HG02610 (cell line): Measurements from ENCODE around the gene HTR4.

Experiments used
- ATAC-seq: cut with Tn5 transposase; IDR thresholded peaks from one replicate; pipeline ENCODE4 v1.9.1; 2021; ENCODE audit warnings: mild to moderate bottlenecking, moderate library complexity; ENCODE audit not compliant: unreplicated experiment

HTR4 gene

DNA sequence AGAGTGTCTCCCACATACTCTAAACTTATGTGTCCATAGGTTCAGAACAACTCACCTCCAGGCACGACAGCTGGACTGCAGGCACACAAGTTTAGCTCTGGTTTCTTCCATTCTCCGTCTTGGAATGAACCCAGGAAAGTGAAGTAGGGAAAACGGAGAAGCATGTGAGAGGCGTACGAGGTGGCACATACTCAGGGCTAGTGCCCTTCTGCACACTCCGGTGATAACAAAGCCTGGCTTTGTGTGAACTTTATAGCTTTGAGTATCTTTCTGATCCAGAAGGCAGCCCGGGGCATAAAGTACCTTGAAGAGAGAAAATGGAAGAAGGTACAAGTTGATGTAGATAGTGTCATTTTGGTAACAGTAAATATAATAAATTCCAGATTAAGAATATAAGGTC, 11.1 kb upstream of the HTR4 start:
- no peak for ATAC-seq

DNA sequence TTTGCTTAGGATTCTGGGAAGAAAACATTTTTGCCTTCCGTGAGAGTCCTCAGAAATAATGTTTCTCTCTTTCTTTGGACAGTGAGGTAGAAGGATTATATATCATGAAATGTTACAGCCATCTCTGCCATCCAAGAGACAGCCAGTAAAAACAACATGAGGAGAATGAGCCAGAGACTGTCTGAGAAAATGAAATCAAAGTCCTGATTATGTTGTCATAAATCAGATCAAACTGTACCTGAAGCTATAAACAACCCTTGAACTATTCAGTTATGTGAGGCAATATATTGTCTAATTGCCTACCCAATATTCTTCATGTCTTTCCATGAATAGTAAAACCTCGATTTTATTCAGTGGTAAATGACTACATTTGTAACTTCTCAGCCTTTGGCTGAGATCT, 9.2 kb upstream of the HTR4 start:
- ATAC-seq, result no peak

DNA sequence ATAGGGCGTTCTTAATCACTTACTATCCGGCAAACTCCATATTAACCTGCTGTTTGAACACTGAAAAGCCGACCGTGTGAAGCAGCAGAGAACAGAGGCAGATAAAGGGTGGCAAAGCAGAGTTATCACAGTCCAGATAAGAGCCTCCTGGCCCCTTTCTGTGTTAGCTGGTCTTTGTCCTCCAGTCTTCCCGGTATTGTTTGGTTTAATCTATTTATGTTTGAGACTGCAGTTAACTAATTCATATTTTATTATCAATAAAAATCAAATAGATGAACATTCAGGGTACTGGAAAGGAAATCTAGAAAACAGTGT, 6.0 kb upstream of the HTR4 start:
- ATAC-seq, result no peak

DNA sequence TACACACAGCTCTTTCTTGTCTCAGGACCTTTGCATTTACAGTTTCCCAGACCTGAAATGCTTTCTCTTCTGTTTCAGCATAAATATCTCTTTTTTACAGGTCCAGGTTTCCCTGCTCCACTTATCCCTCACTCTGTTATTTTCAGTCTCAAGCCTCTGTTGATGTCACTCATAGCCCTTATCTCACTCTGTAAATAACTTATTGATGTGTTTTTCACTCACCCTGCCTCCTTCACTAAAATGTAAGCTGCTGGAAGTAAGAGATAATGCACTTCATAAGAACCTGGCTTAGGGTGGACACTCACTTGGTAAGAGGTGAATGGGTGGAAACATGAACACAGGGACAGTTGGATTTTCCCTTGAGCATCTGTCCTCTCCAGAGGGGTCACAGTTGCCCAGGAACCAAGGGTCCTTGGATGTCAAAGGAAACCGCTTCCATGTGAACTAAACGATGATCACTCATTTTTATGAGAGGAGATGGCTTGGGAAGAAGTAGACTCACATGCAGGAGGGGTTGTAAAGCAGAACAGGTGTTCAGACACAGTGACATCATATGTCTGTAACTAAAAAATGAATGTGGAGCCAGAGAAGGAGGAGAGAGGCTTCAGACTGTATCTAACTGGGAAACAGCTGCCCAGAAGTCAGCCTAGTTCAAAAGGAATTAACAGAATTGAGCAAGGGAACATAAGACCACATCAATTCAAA, 5.5 kb upstream of the HTR4 start:
- no peak for ATAC-seq

DNA sequence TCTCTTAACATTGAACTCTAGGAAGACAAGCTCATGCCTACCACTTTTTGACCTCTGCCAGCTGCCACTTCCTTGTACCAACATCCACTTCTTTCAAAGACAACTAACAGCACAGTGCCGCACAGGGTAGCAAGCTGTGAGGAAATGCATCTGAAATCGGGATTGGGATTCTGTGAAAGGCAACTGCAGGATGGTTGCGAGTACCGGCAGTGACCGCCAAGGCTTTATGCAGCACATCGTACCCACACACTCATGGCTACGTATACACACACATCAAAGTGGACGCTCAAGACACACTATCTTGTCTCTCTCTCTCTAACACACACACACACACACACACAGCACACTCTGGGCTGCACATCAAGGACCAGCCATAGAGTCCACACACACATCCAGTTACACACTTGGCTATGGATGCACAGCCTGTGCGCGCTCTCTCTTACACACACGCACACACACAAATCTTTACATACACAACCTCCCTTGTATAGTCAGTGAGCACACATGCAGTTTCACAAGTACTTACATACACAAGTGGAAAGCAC, 964 bp downstream of the HTR4 start:
- no peak for ATAC-seq

DNA sequence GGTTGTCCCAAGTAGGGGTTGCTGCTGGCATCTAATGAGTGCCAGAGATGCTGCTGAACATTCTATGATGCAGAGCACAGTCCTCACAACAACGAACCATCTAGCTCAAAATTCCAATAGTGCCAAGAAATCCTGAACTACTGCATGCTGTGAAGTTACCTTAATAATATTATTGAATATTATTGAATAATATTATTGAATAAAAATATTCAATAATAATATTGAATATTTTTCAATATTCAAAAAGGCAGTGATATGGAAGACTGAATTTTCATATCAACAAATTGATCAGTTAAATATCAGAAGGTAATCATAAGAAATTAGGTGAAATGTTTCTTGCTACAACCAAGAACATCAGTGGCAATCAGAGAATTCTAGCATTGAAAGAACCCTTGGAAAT, 2.8 kb downstream of the HTR4 start:
- ATAC-seq, result no peak

DNA sequence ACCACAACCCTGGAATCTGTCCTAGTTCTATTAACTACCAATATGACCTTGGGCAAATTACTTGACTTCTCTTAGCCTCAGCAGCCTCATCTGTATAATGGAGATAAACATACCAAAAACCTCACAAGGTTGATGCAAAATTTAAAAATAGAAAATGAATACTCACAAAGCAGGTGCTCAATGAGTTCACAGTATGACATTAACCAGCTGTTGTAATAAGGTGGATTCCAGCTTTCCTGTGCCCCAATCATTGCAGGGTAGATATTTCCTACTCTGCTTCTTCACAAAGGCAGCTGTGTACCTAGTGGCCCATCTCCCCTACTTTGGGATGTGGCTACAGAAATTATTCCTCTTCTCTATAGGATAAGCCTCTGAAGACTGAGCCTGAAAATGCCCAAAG, 8.8 kb downstream of the HTR4 start:
- ATAC-seq, result no peak

DNA sequence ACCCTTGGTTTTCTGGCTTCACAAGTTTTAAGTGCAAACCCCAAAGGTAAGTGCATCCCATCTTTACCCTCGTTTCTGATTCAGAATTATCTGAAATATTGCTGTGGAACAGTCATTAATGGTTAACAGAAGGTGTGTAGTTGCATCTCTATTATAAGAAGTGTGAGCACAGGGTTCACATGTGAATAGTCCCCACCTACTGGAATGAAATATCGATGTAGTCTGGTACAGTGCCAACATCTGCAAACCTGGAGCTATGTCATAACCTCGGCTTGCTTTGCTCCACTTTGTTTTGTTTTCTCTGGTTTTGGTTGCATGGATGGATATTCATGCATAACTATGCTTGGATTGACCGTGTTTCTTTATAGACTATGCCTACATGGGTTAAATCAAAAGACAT, 12.6 kb downstream of the HTR4 start:
- ATAC-seq, result no peak

DNA sequence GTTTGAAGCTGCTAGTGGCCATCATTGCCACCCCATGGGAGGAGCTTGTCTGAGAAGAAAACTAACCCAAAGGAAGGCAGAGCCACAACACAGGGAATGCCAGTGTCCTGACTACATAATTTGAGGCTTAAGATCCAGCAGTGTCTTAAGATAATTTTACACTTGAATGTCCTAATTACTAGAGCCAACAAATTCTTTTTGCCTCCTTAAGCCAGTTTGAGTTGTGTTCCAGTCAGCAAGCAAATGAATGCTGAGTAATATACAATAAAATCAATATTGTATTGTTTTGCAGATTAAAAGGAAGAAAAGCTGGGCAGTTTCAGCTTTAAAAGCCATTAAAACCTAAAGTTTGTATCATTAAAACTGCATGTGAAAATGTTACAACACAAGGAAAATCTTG, 13.9 kb downstream of the HTR4 start:
- no peak for ATAC-seq

DNA sequence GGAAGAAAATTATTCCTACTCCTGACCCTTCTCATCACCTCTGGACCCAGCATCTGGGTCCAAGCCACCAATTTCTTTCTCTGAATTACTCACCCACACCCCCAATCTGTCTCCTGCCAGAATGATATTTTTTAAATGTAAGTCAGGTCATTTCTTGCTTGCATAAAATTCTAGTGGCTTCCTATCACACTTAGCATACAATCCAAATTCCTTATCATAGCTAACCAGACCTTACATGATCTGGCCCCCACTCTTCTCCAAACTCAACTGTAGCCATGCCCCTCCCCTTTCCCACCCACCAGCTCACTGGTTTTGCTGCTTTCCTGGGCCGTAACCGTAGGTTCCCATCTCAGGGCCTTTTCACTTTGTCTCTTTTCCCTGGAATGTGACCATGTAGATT, 15.2 kb downstream of the HTR4 start:
- no peak for ATAC-seq

DNA sequence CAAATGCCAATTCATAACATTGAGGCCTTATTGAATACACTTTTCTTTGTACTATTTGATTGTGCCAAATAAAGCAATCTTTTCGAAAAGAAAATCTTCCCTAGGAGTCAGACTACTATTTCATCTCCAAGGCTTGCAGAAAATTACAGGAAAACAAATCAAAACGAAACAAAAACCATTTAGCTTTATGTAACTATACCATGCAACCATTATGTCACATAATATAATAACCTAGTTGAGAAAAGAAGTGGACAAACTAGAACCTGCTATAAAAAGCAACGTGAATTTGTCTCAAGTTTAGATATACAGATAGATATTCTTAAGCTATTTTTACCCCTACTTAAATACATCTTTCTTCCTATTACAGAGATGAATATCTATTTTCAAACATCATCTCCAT, 18.0 kb downstream of the HTR4 start:
- ATAC-seq, result no peak

DNA sequence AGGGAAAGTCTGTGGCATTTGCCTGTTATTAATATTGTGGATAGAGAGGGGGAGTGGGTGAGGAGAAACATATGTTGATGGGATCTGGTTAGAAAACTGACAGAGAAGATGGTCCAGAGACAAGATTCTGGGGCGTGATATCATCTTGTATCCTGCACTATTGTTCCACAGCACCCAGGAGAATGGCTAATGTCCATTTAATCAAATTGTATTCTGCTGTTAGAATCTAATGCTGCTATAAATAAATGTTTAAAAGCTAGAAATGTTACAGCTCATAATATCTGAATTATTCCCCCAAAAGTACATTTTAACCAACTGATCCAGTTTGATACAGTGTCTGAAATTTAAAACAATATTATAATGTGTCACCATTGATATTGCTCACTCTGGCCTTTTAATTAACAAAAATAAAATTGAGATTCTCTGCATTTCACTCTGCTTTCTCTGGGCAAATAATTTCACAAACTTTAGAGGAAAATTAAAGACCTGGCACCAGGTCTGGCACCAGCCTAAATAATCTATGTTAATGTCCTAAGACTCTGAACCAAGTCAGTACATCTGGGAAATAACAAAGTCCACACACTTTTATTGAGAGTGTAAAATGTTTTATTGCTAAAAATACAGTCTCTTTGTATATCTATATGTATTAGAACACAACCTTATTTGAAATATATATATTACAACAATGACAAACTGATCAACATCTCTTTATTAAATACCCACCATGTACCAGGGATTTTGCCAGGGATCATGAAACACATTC, 18.8 kb downstream of the HTR4 start:
- ATAC-seq, result no peak

DNA sequence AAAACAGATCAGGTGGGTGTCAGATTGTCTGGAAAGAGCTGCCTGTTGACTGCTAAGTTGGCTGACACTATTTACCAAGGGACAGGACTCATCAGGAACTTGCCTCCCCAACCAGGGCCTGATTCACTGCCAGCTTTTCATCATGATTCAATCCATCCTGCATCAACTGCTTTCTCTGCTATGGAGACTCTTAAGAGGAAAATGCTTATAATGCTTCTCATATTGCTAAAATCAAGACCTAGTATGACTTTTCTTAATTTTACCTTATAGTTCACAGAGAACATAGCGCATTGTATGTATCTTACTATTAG, 21.3 kb downstream of the HTR4 start:
- ATAC-seq, result no peak

DNA sequence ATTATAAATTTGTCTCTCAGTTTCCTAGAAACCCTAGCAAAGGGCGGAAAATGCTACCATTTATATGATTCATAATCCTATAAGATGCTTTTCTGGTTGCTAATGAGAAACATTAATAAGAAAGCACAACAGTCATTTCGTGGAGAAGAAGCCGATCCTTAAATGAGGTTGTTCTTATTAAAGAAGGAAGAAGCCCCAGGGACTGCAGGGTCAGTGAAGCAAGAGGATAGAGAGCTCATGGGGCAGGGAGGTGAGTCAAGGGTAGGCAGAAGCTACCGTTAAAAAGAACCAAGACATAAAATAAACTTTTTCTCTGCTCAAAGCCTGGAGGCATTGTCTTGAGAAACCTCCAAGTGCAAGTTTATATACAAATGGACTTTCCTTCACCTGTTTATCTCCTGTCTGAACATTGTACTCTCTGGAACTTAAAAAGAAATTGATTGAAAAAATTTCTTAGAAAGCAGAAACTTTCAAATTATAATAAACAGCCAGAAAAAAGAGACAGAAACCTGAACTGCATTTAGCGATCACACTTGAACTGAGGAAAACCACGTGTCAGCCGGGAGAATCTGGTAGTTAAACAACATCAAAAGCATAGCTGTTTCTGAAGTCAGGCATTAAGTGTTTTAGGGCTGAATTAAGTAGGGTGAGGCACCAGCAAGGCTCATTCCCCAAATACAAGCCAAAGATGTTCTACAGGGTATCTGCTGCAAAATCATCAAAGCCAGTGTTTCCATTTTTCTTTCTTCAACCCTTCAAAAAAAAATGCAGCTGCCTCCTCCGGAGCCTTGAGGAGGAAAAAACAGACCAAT, 21.9 kb downstream of the HTR4 start:
- ATAC-seq, result no peak

DNA sequence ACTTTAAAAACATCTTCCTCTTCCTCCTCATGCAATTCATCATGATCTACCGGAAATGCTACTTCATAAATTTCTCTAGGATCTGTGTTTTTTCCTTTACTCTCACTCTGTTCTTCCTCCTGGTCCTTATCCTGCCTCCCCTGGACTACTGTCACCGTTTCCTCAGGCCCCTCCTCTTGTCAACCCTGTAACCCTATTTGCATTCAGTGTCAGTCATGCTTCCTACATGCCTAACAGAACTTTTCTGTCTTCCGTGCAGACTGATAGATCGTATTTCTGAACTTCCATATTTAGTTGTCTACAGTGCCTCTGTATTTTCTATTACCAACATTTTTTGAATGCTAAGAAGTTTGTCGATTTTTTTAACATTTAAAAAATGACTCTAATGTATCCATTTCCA, 27.3 kb downstream of the HTR4 start:
- no peak for ATAC-seq

DNA sequence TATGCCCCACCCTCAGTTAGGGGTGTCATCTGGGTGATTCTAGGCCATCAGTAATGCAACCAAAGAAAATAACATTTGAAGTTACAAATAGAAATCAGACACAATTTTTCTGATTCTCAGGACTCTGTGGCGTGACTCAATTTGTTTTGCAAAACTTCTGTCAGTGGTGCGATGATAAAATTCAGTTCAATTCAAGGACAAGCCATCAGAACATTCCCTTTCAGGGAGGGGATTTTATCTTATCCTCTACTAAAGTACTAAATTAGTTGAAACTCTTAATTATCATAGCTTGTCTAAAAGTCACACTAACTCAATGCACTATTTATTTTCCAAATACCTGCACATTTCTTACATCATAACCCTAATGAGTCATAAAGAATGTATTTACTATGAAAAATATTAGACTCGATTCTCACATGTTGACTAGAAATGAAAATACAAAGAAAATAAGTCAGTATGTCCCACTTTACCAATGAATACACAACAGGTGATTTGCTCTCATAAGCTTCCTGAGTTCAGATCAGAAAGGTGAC, 28.2 kb downstream of the HTR4 start:
- no peak for ATAC-seq

DNA sequence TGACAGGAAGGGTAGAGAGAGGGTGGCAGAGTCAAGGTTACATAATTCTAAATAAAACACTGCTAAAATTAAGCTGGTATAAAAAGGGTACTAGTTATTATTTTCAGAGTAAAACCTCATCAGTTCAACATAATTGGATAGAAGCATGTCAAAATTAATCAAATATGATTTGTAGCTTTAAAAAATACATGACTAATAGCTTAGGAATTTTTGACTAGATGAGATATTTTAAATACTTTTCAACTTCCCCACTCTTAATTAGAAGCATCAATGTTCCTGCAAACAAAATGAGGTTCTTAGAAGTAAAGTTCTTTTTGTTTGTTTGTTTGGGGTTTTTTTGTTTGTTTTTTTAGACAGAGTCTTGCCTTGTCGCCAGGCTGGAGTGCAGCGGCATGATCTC, 29.1 kb downstream of the HTR4 start:
- ATAC-seq, result no peak

DNA sequence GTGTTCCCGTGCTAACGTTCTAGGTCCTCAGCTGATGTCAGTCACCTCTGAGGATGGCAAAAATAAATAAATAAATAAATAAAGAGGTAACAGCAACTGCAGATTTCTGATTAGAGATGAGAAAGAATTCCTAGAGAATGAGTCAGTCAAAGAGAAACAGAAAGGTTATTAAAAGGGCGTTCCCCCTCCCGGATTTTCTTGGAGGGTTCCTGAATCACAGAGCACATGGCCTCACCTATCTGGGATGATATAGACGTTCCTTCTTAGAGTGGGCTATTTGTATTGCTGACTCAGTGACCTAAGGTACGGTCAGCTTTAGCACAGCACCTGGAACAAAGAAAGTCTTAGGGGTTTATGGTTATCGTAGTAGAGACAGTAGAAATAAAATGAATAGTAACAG, 30.6 kb downstream of the HTR4 start:
- no peak for ATAC-seq

DNA sequence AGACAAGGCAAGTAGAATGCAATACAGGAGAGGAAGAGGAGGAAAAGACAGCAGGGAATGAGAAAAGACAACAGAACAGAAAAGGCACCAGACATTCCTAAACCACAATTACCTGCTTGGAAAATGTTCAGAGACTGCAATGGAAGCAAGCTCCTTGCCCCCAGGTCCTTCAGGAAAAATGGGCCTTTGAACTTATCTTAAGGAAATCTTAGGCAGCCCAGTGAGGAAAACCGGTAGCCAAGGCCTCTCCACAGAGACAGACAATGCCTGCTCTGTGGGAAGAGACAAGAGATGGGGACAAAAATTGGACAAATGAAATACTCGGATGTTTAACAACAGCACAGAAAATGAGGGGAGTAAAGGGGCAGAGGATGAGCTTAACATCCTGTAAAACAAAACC, 31.2 kb downstream of the HTR4 start:
- ATAC-seq, result no peak

DNA sequence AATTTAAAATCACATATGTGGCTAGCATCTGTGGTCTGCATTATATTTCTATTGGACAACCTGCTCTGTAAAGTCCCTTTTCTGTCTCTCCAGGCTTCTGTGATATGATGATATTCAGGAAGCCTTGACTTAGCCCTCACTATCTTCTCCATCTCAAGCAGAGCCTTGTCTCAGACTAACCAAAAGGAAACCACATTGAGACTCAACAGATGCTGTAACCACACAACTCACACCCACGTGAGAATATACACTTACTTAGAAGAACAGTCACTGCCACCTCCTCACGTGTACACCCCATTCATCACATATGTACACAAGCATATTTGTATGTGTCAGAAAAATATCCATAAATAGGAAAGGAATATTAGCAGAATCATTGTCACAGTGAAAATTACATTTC, 33.6 kb downstream of the HTR4 start:
- ATAC-seq, result peak; percentile 74

DNA sequence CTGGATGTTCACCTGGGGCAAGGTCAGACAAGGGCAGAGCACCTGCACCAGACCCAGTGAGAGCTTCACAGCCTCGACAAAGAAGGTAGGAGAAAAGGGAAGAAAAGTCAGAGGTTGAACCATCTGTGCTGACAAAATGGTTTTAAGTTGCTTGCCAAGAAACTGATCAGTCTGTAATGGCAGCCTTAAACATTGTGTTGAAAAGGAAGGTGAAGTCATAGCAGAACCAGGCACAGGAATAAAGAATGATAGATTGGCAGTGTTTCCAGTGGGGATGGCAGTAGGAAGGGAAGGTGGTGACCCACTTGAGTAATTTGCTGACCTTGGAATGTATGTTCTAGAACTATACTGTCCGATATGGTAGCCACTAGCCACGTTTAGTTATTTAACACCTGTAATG, 34.2 kb downstream of the HTR4 start:
- no peak for ATAC-seq

DNA sequence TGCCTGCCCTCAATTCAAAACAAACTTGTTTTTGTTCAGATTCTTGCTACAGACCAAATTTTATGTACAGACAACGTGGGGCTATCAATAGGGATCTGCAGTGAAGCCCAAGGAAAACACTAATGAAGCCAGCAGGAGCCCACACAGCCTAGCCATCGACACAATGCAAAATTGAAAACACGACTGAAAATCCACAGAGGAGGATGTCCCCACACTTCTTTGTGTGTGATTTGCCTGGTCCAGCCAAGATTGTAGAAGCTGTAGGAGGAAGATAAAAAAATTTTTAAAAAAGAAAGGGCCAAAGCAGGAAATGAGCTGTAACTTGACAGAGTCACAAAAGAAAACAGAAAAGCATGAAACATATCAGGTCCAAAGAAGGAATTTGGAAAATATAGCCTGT, 34.8 kb downstream of the HTR4 start:
- no peak for ATAC-seq
